Inflammatory macrophage treated with lipopolysaccharide for 1 hour (primary cell): ENCODE data around the gene ZFPM1.
"Not testable (repeated sequence)": the region's sequence is repeated elsewhere in the genome, so short reads cannot be mapped to it uniquely, and the experiment has no call there.

Experiments
- DNase-seq, 2 donors: peaks; one replicate each; pipeline ENCODE4 v3.0.0-alpha.2; 2020 to 2022

Gene ZFPM1

GRCh38 chr16:88467541-88467944 is 14.5 kb downstream of the ZFPM1 start:
- no peak for DNase-seq

GRCh38 chr16:88468275-88469129 is 15.4 kb downstream of the ZFPM1 start:
- no peak for DNase-seq

DNA sequence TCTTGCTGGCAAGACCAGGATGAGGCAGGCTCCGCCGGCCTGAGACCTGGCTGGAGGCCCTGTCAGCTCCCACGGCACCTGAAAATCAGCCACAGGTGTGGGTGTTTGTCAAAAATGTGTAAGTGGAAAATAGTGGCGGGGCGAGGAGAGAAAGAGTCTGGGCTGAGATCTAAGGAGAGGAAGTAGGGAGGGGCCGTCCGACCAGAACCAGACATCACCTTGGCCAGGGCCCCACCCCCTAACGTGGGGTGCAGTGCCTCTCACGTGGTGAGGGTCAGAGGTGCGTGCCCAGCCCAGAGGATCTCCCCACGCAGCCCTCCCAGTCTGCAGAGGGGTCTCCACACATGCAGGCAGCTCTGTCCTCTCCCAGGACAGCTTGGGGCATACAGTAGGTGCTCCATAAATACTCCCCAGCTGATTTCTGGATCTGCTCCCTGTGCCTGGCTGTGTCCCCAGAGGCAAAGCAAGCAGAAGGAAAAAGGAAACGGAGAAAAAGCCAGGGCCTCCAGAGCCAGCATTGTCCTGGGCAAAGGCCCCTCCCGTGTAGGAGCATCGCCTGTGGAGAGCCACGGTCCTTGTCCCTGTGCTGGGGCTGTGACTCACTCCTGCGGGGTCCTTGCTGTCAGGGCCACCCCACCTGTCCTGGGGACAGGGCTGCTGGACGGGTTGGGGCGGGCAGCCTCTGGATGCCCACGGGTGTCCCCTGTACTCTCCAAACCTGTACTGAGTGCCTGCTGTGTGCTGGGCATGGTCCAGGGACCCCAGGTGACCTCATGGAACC is 16.7 kb downstream of the ZFPM1 start:
- no peak for DNase-seq

DNA sequence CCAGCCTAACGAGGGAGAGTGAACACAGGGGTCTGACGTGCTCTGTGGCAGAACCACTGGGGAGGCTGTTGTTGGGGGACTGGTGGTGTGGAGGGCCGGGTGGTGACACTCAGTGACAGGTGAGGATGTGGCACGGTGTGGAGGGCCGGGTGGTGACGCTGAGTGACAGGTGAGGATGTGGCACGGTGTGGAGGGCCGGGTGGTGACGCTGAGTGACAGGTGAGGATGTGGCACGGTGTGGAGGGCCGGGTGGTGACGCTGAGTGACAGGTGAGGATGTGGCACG is 17.3 kb downstream of the ZFPM1 start:
- DNase-seq, result not testable (repeated sequence)

GRCh38 chr16:88470696-88471095 is 17.6 kb downstream of the ZFPM1 start:
- not testable (repeated sequence) for DNase-seq

DNA sequence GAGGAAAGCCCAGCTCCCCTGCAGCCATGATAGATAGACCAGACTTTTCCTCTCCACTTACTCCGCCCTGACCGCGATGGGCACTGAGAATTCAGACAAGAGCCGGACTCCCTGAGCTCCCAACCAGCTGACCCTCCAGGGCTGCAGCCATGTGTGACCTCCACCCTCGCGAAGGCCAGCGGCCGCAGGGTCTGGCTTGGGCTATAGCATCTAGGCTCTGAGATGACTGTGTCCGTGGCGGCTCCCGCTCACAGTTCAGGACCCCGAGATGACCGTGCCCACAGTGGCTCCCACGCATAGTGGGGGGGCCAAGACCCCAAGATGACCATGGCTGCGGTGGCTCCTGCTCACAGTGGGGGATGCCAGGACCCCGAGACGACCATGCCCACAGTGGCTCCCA is 18.0 kb downstream of the ZFPM1 start:
- no peak for DNase-seq

DNA sequence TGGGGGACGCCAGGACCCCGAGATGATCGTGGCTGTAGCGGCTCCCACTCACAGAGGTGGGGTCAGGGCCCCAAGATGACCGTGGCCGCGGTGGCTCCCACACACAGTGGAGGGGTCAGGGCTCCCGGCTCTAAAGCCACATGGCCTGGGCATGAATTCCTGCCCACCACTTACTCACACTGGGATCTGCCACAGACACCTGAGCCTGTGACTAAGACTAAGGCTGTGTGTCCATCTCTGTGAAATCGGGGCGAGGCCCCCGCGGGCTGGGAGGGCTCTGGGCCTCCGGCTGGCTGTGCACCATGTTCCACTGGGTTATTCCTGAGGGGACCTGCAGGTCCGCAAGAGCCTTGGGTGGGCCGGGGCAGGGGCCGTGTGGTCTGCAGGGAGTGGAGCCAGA is 18.5 kb downstream of the ZFPM1 start:
- no peak for DNase-seq

GRCh38 chr16:88472069-88472468 is 19.0 kb downstream of the ZFPM1 start:
- DNase-seq, result no peak

DNA sequence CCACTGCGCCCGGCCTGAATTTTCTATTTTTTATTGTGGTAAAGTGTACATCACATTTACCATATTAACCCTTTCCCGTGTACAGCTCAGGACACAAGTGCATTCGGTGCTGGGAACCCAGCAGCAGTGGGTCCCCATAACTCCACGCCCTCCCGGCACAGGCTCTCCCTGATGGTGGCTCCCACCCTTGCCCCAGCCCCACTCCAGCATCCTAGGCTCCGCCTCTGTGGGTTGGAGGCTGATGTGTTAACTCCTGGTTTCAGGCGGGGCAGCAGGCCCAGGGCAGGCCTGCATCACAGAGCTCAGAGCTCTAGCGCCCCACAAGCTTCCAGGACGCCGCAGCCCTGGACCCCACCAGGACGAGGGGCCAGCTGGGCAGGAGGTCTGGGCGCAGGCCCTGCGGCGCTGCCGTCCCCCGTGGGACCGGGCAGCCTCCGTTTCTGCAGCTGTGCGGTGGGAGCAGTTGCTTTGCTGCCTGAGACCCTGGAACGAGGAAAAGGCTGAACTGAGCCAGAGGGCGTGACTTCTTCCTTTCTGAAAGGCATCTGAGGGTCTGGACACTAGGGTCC is 19.6 kb downstream of the ZFPM1 start:
- no peak for DNase-seq

GRCh38 chr16:88473666-88474534 is 20.8 kb downstream of the ZFPM1 start:
- no peak for DNase-seq

GRCh38 chr16:88475037-88475436 is 22.0 kb downstream of the ZFPM1 start:
- no peak for DNase-seq

- DNase-seq, result no peak
Observed at GRCh38 chr16:88476203-88476602, 23.1 kb downstream of the ZFPM1 start.

GRCh38 chr16:88476817-88477397 is 23.8 kb downstream of the ZFPM1 start:
- DNase-seq, result no peak

GRCh38 chr16:88477631-88478519 is 24.8 kb downstream of the ZFPM1 start:
- DNase-seq, result no peak

DNA sequence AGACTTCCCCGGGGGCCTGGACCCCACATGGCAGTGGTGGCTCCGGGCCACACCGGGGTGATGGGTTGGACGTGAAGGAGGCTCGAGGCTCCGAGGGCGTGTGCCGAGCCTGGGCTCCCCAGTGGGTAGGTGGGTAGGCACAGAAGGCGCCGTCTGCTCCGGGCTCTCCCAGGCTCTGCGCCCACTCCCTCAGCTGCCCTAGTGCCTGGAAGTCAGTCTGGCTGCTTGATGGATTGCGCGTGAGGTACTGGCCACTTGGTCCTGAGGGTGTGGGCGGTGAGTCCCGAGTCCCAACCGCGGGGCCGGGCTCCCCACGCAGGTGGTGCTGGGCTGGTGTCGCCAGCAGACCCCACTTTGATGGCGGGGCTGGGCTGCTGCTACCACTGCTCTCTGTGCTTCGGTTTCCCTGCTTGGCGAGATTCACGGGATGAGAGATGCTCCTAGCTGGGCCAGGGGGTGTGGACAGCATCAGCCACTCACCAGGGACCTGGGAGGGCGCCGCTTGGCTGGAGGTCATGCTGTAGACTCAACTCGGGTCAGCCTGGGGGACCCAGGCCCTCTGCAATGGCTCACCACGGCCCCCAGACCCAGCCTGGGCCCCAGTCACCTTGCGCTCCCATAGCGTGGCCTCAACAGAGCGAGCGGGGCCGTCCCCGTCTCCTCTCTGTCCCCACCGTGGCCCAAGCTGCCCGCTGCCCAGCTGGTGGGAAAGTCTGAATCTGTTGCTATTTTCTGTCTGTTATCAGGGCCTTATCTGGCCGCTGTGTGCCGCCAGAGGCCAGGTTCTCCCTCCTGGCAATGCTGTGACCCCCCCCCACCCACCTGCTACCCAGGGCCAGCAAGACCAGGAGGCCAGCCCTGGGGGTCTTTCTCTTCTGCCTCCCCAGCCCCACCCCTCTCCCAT is 26.1 kb downstream of the ZFPM1 start:
- no peak for DNase-seq

GRCh38 chr16:88479793-88480760 is 27.0 kb downstream of the ZFPM1 start:
- DNase-seq, result no peak

DNA sequence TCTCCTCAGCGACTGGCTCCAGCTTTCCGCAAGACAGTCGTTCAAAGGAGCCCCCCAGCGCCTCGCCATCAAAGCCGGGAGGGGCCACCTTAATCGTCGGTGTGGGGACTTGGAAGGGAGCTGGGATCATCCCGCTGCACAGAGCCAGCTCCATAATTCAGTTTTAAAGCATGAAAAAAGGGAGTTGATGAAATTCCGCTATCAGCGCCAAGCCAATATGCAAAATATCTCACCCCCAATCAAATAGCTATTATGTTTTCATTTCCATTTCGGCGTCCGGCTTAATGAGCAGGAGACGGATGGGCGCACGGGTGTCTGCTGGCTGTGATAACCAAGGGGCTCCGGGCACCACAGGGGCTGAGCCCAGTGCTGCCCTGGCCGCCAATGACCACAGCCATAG is 27.7 kb downstream of the ZFPM1 start:
- DNase-seq, result no peak

DNA sequence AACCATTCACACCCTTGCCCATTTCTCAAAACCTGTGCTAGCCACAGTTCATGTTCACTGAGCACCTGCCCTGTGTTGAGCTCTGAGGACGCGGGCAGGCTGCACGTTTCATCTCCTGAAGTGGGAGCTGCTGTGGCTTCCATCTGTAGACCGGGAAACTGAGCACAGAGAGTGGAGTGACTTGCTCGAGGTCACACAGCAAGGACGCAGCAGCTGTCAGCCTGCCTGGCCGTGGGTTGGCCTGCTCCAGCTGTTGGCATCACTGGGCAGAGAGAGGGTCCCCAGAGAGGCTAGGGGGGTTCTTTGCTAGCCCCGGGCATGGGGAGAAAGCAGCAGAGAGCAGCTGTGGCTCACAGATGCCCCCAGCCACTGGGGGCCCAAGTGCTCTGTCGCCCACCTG is 28.8 kb downstream of the ZFPM1 start:
- no peak for DNase-seq
